DND-41 (cell line): ENCODE data around the gene RHEX.

Source experiments
- EZH2 ChIP-seq: IDR thresholded peaks from 3 replicates; pipeline ENCODE4 v1.6.1; 2012; ENCODE audit warnings: borderline replicate concordance, low read depth, mild to moderate bottlenecking, moderate library complexity, low read length, inconsistent platforms; ENCODE audit not compliant: severe bottlenecking
- TF ChIP-seq, protein P1 (sequence below): IDR thresholded peaks from 2 replicates; pipeline ENCODE4 v1.5.1; 2012; ENCODE audit warnings: borderline replicate concordance, low read length, moderate library complexity, mild to moderate bottlenecking; ENCODE audit not compliant: poor library complexity, severe bottlenecking; ENCODE audit errors: extremely low read depth

DNA sequence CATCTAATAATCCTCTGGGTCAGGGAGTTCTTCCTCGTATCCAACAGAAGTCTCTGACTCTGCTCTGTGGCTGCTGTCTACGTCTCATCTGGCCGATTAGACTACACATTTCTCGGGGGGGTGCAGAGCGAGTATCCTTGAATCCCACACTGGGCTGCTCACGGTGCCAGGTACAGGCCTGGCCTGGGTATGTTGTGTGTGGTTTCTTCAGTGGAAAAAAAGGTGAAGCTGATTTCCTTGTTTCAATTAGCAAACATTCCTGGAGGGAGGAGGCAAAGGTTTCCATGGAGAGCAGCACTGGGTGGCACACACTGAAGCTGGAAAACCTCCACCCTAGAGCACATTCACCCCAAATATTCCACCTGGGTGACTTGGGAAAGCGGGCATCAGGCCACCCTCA, 47.7 kb upstream of the RHEX start:
- TF ChIP-seq, protein P1, sequence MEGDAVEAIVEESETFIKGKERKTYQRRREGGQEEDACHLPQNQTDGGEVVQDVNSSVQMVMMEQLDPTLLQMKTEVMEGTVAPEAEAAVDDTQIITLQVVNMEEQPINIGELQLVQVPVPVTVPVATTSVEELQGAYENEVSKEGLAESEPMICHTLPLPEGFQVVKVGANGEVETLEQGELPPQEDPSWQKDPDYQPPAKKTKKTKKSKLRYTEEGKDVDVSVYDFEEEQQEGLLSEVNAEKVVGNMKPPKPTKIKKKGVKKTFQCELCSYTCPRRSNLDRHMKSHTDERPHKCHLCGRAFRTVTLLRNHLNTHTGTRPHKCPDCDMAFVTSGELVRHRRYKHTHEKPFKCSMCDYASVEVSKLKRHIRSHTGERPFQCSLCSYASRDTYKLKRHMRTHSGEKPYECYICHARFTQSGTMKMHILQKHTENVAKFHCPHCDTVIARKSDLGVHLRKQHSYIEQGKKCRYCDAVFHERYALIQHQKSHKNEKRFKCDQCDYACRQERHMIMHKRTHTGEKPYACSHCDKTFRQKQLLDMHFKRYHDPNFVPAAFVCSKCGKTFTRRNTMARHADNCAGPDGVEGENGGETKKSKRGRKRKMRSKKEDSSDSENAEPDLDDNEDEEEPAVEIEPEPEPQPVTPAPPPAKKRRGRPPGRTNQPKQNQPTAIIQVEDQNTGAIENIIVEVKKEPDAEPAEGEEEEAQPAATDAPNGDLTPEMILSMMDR = no peak
- no peak for TF ChIP-seq EZH2
